Testis (tissue), 2 donors: ENCODE data around the gene HAPSTR1.

ENCODE experiments used
- CTCF ChIP-seq, 3 experiments: fragments of 450-650 bp in 2 of 3; fragments of 200-600 bp in 1 of 3; sonication (generic) in 1 of 3; IDR thresholded peaks; one replicate each; pipeline ENCODE4 v1.5.1; 2016 to 2019; ENCODE audit warnings: antibody characterized with exemption in 3 of 3, mild to moderate bottlenecking in 2 of 3, moderate library complexity in 1 of 3
- POLR2A ChIP-seq: fragments of 450-650 bp; IDR thresholded peaks from one replicate; pipeline ENCODE4 v1.6.1; 2017; ENCODE audit warnings: antibody characterized with exemption, mild to moderate bottlenecking, moderate library complexity

- TF ChIP-seq CTCF (IDR thresholded peaks at IDR 0.05), result no peak
- TF ChIP-seq POLR2A, result no peak
These were observed 32.0 kb downstream of the HAPSTR1 start for GRCh38 chr16:9123401-9123800.
